Tibial nerve (tissue), 3 donors: ENCODE results near the gene GPANK1.

Source experiments
- POLR2A ChIP-seq, 2 donors: fragments of 450-650 bp; IDR thresholded peaks; one replicate each; pipeline ENCODE4 v1.6.1; 2017; ENCODE audit warnings: antibody characterized with exemption in 2 of 2, mild to moderate bottlenecking in 2 of 2, moderate library complexity in 2 of 2
- TF ChIP-seq, protein P1 (sequence below), 5 experiments: fragments of 200-600 bp in 3 of 5; fragments of 450-650 bp in 2 of 5; sonication (generic) in 3 of 5; IDR thresholded peaks; one replicate each; pipeline ENCODE4 v1.5.1; 2016 to 2019; ENCODE audit warnings: antibody characterized with exemption in 5 of 5, mild to moderate bottlenecking in 3 of 5, moderate library complexity in 2 of 5

DNA sequence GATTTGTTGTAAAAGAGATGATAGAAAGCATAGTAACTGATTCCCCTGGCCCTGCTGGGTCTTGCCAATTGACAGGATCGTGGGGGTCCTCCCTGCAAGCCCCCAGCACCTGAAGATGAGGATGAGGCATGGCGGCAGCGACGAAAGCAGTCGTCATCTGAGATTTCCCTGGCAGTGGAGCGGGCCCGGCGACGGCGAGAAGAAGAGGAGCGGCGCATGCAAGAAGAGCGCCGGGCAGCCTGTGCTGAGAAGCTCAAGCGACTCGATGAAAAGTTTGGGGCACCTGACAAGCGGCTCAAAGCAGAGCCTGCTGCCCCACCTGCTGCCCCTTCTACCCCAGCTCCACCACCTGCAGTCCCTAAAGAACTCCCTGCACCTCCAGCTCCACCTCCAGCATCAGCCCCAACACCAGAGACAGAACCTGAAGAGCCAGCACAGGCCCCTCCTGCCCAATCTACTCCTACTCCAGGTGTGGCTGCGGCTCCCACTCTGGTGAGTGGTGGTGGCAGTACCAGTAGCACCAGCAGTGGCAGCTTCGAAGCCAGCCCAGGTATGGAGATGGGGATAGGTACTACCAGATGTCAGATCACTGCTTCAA is 37.0 kb downstream of the GPANK1 start:
- TF ChIP-seq, protein P1, sequence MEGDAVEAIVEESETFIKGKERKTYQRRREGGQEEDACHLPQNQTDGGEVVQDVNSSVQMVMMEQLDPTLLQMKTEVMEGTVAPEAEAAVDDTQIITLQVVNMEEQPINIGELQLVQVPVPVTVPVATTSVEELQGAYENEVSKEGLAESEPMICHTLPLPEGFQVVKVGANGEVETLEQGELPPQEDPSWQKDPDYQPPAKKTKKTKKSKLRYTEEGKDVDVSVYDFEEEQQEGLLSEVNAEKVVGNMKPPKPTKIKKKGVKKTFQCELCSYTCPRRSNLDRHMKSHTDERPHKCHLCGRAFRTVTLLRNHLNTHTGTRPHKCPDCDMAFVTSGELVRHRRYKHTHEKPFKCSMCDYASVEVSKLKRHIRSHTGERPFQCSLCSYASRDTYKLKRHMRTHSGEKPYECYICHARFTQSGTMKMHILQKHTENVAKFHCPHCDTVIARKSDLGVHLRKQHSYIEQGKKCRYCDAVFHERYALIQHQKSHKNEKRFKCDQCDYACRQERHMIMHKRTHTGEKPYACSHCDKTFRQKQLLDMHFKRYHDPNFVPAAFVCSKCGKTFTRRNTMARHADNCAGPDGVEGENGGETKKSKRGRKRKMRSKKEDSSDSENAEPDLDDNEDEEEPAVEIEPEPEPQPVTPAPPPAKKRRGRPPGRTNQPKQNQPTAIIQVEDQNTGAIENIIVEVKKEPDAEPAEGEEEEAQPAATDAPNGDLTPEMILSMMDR (IDR thresholded peaks at IDR 0.05): no peak
- no peak for TF ChIP-seq POLR2A (IDR thresholded peaks at IDR 0.05)
